ENCODE data around the gene COX5A. TPM values are rescaled to one million over a fixed set of nuclear protein-coding genes. Genes with fewer than 3 reads are reported as not detected.
"Not testable (repeated sequence)": the region's sequence is repeated elsewhere in the genome, so short reads cannot be mapped to it uniquely, and the experiment has no call there.

Gene COX5A
- total RNA-seq, 4 donors from 2014 or later: 58.6 to 86.2 (median 75.5) TPM

- no peaks in the 10 kb centered on the region for H3K9me3 ChIP-seq
- no peaks in the 10 kb centered on the region for H3K27me3 ChIP-seq
- no peak overlapping the region for H3K4me3 ChIP-seq
- intact Hi-C loops (cut with DNase I): no loop called here
- 67% methylated on average over 2 of the region's 2 CpGs for WGBS
- no peak for DNase-seq (ENCODE audit: extremely low spot score)
- no peak overlapping the region for H3K27ac ChIP-seq (replicated peaks in 1 of 4)
- H3K4me1 ChIP-seq: peaks cover 25 to 51% (median 43%) of the 10 kb centered on the region in 4 donors
- H3K36me3 ChIP-seq: peaks cover 6 to 32% (median 27%) of the 10 kb centered on the region in 4 donors
- TF ChIP-seq CTCF (IDR thresholded peaks at IDR 0.05) (no peak), POLR2A (IDR thresholded peaks at IDR 0.05; ENCODE audit: low read depth) (no peak), EP300 (IDR thresholded peaks at IDR 0.05) (no peak), POLR2AphosphoS5 (IDR thresholded peaks at IDR 0.05) (no peak)
Measured at GRCh38 chr15:74933573-74933972, 4.3 kb downstream of the COX5A start.

- intact Hi-C loops (cut with DNase I): no loop called here
- no peak for TF ChIP-seq POLR2AphosphoS5 (IDR thresholded peaks at IDR 0.05)
- no peak for TF ChIP-seq POLR2A (IDR thresholded peaks at IDR 0.05; ENCODE audit: low read depth)
- no peak for TF ChIP-seq CTCF (IDR thresholded peaks at IDR 0.05)
- TF ChIP-seq EP300 (IDR thresholded peaks at IDR 0.05): no peak
- no peaks in the 10 kb centered on the region for H3K9me3 ChIP-seq
- H3K4me3 ChIP-seq: no peak overlapping the region
- no peaks in the 10 kb centered on the region for H3K27me3 ChIP-seq
- 96% methylated on average over 5 of the region's 5 CpGs for WGBS
- H3K27ac ChIP-seq (replicated peaks in 1 of 4): no peak overlapping the region
- H3K4me1 ChIP-seq: peaks cover 0 to 14% (median 8%) of the 10 kb centered on the region in 4 donors
- no peak for DNase-seq (ENCODE audit: extremely low spot score)
- H3K36me3 ChIP-seq: peaks cover 23 to 80% (median 66%) of the 10 kb centered on the region in 4 donors
Measured at GRCh38 chr15:74928771-74929198, 9.1 kb downstream of the COX5A start.

GRCh38 chr15:74924525-74924924 lies 13.3 kb downstream of the COX5A start:
- intact Hi-C loops (cut with DNase I): no loop called here
- no peaks in the 10 kb centered on the region for H3K27me3 ChIP-seq
- TF ChIP-seq POLR2A (IDR thresholded peaks at IDR 0.05; ENCODE audit: low read depth) (no peak), EP300 (IDR thresholded peaks at IDR 0.05) (no peak), CTCF (IDR thresholded peaks at IDR 0.05) (no peak), POLR2AphosphoS5 (IDR thresholded peaks at IDR 0.05) (no peak)
- no peaks in the 10 kb centered on the region for H3K9me3 ChIP-seq
- H3K4me3 ChIP-seq: no peak overlapping the region
- WGBS: 90% methylated on average over 3 of the region's 3 CpGs
- H3K36me3 ChIP-seq: peaks cover 58 to 100% (median 92%) of the 10 kb centered on the region in 4 donors
- no peak overlapping the region for H3K27ac ChIP-seq (replicated peaks in 1 of 4)
- no peaks in the 10 kb centered on the region for H3K4me1 ChIP-seq
- DNase-seq (ENCODE audit: extremely low spot score): no peak

- H3K27ac ChIP-seq (replicated peaks in 1 of 4): no peak overlapping the region
- no peaks in the 10 kb centered on the region for H3K9me3 ChIP-seq
- H3K27me3 ChIP-seq: no peaks in the 10 kb centered on the region
- intact Hi-C loops (cut with DNase I): no loop called here
- peaks cover 63 to 100% (median 99%) of the 10 kb centered on the region in 4 donors for H3K36me3 ChIP-seq
- 79% methylated on average over 8 of the region's 8 CpGs for WGBS
- no peak for DNase-seq (ENCODE audit: extremely low spot score)
- H3K4me3 ChIP-seq: no peak overlapping the region
- H3K4me1 ChIP-seq: no peaks in the 10 kb centered on the region
- TF ChIP-seq POLR2A (IDR thresholded peaks at IDR 0.05; ENCODE audit: low read depth): no peak
- TF ChIP-seq EP300 (IDR thresholded peaks at IDR 0.05): no peak
- TF ChIP-seq POLR2AphosphoS5 (IDR thresholded peaks at IDR 0.05): no peak
- TF ChIP-seq CTCF (IDR thresholded peaks at IDR 0.05): no peak
Measured at GRCh38 chr15:74920456-74920855, 17.4 kb downstream of the COX5A start.

GRCh38 chr15:74917676-74918075 lies 20.2 kb downstream of the COX5A start:
- TF ChIP-seq POLR2AphosphoS5 (IDR thresholded peaks at IDR 0.05) (no peak), POLR2A (IDR thresholded peaks at IDR 0.05; ENCODE audit: low read depth) (no peak), CTCF (IDR thresholded peaks at IDR 0.05) (no peak), EP300 (IDR thresholded peaks at IDR 0.05) (no peak)
- Histone ChIP-seq H3K36me3 (peaks cover 61 to 97% (median 93%) of the 10 kb centered on the region in 4 donors), H3K27me3 (no peaks in the 10 kb centered on the region), H3K4me1 (no peaks in the 10 kb centered on the region), H3K9me3 (no peaks in the 10 kb centered on the region), H3K27ac (replicated peaks in 1 of 4) (no peak overlapping the region), H3K4me3 (no peak overlapping the region)
- intact Hi-C loops (cut with DNase I): no loop called here
- 87% methylated on average over 6 of the region's 6 CpGs for WGBS
- DNase-seq (ENCODE audit: extremely low spot score): no peak

- H3K4me1 ChIP-seq; H3K9me3 ChIP-seq; intact Hi-C loops (cut with DNase I); DNase-seq (ENCODE audit: extremely low spot score); H3K4me3 ChIP-seq; H3K27ac ChIP-seq (replicated peaks in 1 of 4); H3K27me3 ChIP-seq: not testable (repeated sequence)
- H3K36me3 ChIP-seq: peaks cover 44 to 76% (median 72%) of the 10 kb centered on the region in 4 donors
- 96% methylated on average over 8 of the region's 8 CpGs for WGBS
Measured at GRCh38 chr15:74913799-74914198, 24.1 kb downstream of the COX5A start.

All from esophagus muscularis mucosa (tissue), 4 donors.